Measurements from ENCODE around the gene NDST4.

Gene NDST4

DNA sequence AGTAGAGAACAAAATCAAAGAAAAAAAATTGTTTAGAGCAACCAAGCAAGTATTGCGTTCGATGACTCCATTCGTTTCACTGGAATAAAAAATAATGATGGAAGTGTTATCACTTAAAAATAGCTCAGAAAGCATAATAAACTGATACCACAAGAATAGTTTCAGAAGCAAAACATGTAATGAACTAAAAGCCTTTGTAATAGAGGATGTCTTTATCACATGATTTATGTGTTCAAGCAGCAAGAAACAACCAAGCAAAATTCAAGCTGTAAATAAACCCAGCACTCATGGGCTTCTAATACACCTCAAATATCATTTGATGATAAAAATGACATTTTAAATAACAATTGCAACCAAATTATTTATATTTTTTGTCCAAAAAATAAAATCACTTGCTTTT is 192.2 kb downstream of the NDST4 start:
- Histone ChIP-seq H3K27me3 (ENCODE audit: insufficient read depth, insufficient read length) (no peaks in the 10 kb centered on the region), H3K36me3 (ENCODE audit: insufficient read depth, insufficient read length, low read length) (no peaks in the 10 kb centered on the region), H3K9me3 (ENCODE audit: insufficient read depth, low read length) (no peaks in the 10 kb centered on the region), H3K4me1 (ENCODE audit: insufficient read depth, insufficient read length) (no peaks in the 10 kb centered on the region), H3K9ac (ENCODE audit: insufficient read length, low read depth) (no peak overlapping the region), H3K4me3 (ENCODE audit: insufficient read length, low read depth) (no peak overlapping the region)
- DNase-seq (ENCODE audit: low read depth, low spot score), result no peak
- TF ChIP-seq YY1 (IDR thresholded peaks at IDR 0.05; ENCODE audit: insufficient read depth, insufficient read length) (no peak), SUZ12 (IDR thresholded peaks at IDR 0.05; ENCODE audit: extremely low read depth, insufficient read depth, insufficient read length) (no peak), ZNF274 (IDR thresholded peaks at IDR 0.05; ENCODE audit: low read depth, low read length) (no peak)

DNA sequence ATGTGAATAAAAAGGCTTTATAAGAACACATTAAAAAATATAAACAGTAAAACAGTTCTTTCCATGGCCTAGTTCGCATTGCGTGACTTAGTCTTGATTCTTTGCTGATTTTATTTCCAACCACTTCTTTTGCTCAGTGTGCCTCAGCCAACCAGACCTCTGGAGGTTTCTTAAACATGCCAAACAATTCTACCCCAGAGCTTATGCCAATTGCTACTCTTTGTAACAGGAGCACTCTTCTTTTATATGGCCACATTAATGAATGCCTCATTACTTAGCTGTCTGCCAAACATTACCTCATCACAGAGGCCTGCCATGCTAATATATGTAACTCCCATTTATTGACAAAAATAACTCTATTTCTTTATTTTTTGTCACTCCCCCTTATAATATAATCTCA is 202.3 kb downstream of the NDST4 start:
- no peak for TF ChIP-seq YY1 (IDR thresholded peaks at IDR 0.05; ENCODE audit: insufficient read depth, insufficient read length)
- TF ChIP-seq ZNF274 (IDR thresholded peaks at IDR 0.05; ENCODE audit: low read depth, low read length), result no peak
- TF ChIP-seq SUZ12 (IDR thresholded peaks at IDR 0.05; ENCODE audit: extremely low read depth, insufficient read depth, insufficient read length), result no peak
- no peak overlapping the region for H3K4me3 ChIP-seq (ENCODE audit: insufficient read length, low read depth)
- no peaks in the 10 kb centered on the region for H3K27me3 ChIP-seq (ENCODE audit: insufficient read depth, insufficient read length)
- H3K36me3 ChIP-seq (ENCODE audit: insufficient read depth, insufficient read length, low read length), result no peaks in the 10 kb centered on the region
- no peaks in the 10 kb centered on the region for H3K4me1 ChIP-seq (ENCODE audit: insufficient read depth, insufficient read length)
- no peaks in the 10 kb centered on the region for H3K9me3 ChIP-seq (ENCODE audit: insufficient read depth, low read length)
- no peak for DNase-seq (ENCODE audit: low read depth, low spot score)
- H3K9ac ChIP-seq (ENCODE audit: insufficient read length, low read depth), result no peak overlapping the region

DNA sequence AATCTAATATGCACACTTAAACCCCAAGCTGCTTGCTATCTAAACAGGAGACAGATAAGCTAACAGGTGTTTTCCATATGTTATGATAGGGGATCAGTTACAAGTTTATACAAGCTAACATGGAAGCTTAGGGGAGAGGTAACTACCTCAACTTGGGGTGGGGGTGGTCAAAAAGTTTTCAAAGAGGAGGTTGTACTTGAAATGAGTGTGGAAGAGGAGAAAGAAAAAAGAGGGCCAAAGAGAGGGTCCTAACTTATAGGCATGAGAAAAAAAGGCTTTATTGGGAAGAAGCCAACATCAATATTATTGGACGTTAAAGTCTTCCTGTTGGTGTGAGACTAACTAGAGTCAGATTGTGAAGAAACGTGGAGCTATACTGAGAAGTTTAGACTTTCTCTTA is 205.9 kb downstream of the NDST4 start:
- TF ChIP-seq ZNF274 (IDR thresholded peaks at IDR 0.05; ENCODE audit: low read depth, low read length), result no peak
- TF ChIP-seq YY1 (IDR thresholded peaks at IDR 0.05; ENCODE audit: insufficient read depth, insufficient read length), result no peak
- TF ChIP-seq SUZ12 (IDR thresholded peaks at IDR 0.05; ENCODE audit: extremely low read depth, insufficient read depth, insufficient read length), result no peak
- no peaks in the 10 kb centered on the region for H3K9me3 ChIP-seq (ENCODE audit: insufficient read depth, low read length)
- DNase-seq (ENCODE audit: low read depth, low spot score), result no peak
- H3K4me1 ChIP-seq (ENCODE audit: insufficient read depth, insufficient read length), result no peaks in the 10 kb centered on the region
- no peaks in the 10 kb centered on the region for H3K36me3 ChIP-seq (ENCODE audit: insufficient read depth, insufficient read length, low read length)
- H3K4me3 ChIP-seq (ENCODE audit: insufficient read length, low read depth), result no peak overlapping the region
- H3K27me3 ChIP-seq (ENCODE audit: insufficient read depth, insufficient read length), result no peaks in the 10 kb centered on the region
- no peak overlapping the region for H3K9ac ChIP-seq (ENCODE audit: insufficient read length, low read depth)

DNA sequence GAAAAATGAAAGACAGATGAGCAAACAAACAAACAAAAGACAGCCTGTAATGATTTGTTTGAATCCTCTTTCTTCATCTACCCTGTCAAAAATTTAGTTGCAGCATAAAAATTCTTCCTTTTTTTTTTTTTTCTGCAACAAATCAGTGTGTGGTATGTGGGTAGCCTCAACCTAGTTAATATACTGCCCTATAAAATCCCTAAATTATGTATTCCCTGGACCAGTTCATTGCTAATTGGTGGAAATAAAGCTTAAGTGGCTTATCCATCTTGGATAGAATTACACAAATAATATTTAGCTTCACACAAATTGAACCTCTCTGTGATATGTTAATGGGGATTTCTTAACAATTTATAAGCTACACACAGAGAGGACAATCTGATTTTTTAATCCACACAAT is 208.4 kb downstream of the NDST4 start:
- no peak for DNase-seq (ENCODE audit: low read depth, low spot score)
- no peak for TF ChIP-seq YY1 (IDR thresholded peaks at IDR 0.05; ENCODE audit: insufficient read depth, insufficient read length)
- no peak for TF ChIP-seq ZNF274 (IDR thresholded peaks at IDR 0.05; ENCODE audit: low read depth, low read length)
- no peak overlapping the region for H3K4me3 ChIP-seq (ENCODE audit: insufficient read length, low read depth)
- no peak overlapping the region for H3K9ac ChIP-seq (ENCODE audit: insufficient read length, low read depth)
- no peaks in the 10 kb centered on the region for H3K9me3 ChIP-seq (ENCODE audit: insufficient read depth, low read length)
- no peaks in the 10 kb centered on the region for H3K4me1 ChIP-seq (ENCODE audit: insufficient read depth, insufficient read length)
- H3K36me3 ChIP-seq (ENCODE audit: insufficient read depth, insufficient read length, low read length), result no peaks in the 10 kb centered on the region
- no peaks in the 10 kb centered on the region for H3K27me3 ChIP-seq (ENCODE audit: insufficient read depth, insufficient read length)

GRCh38 chr4:114900934-114901333 is 212.5 kb downstream of the NDST4 start:
- no peak for DNase-seq (ENCODE audit: low read depth, low spot score)
- Histone ChIP-seq H3K4me1 (ENCODE audit: insufficient read depth, insufficient read length) (no peaks in the 10 kb centered on the region), H3K27me3 (ENCODE audit: insufficient read depth, insufficient read length) (no peaks in the 10 kb centered on the region), H3K9me3 (ENCODE audit: insufficient read depth, low read length) (no peaks in the 10 kb centered on the region), H3K36me3 (ENCODE audit: insufficient read depth, insufficient read length, low read length) (no peaks in the 10 kb centered on the region), H3K9ac (ENCODE audit: insufficient read length, low read depth) (no peak overlapping the region), H3K4me3 (ENCODE audit: insufficient read length, low read depth) (no peak overlapping the region)
- TF ChIP-seq ZNF274 (IDR thresholded peaks at IDR 0.05; ENCODE audit: low read depth, low read length) (no peak), YY1 (IDR thresholded peaks at IDR 0.05; ENCODE audit: insufficient read depth, insufficient read length) (no peak), SUZ12 (IDR thresholded peaks at IDR 0.05; ENCODE audit: extremely low read depth, insufficient read depth, insufficient read length) (no peak)

DNA sequence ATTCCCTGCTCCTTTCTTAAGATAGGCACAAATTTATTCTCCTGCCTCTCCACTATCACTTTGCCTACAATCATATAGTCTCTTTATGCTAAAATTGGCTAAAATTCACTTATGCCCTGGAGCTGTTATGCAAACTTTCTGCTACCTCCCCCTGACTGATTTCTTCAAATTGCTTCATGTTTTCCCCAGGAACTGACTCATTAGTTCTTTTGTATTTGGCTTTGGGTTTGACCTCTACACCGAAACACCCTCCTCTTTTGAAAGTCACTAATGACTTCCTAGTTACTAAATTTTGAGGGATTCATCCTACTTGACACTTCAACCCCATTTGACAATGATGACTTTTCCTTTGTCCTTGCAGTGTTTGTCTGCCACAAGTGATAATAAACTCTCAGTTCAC is 222.6 kb downstream of the NDST4 start:
- Histone ChIP-seq H3K9me3 (ENCODE audit: insufficient read depth, low read length) (no peaks in the 10 kb centered on the region), H3K36me3 (ENCODE audit: insufficient read depth, insufficient read length, low read length) (no peaks in the 10 kb centered on the region), H3K4me1 (ENCODE audit: insufficient read depth, insufficient read length) (no peaks in the 10 kb centered on the region), H3K27me3 (ENCODE audit: insufficient read depth, insufficient read length) (no peaks in the 10 kb centered on the region), H3K4me3 (ENCODE audit: insufficient read length, low read depth) (no peak overlapping the region), H3K9ac (ENCODE audit: insufficient read length, low read depth) (no peak overlapping the region)
- TF ChIP-seq ZNF274 (IDR thresholded peaks at IDR 0.05; ENCODE audit: low read depth, low read length), result no peak
- no peak for TF ChIP-seq YY1 (IDR thresholded peaks at IDR 0.05; ENCODE audit: insufficient read depth, insufficient read length)
- TF ChIP-seq SUZ12 (IDR thresholded peaks at IDR 0.05; ENCODE audit: extremely low read depth, insufficient read depth, insufficient read length), result no peak
- no peak for DNase-seq (ENCODE audit: low read depth, low spot score)

- Histone ChIP-seq H3K4me1 (ENCODE audit: insufficient read depth, insufficient read length) (no peaks in the 10 kb centered on the region), H3K4me3 (ENCODE audit: insufficient read length, low read depth) (no peak overlapping the region), H3K9ac (ENCODE audit: insufficient read length, low read depth) (no peak overlapping the region), H3K9me3 (ENCODE audit: insufficient read depth, low read length) (no peaks in the 10 kb centered on the region), H3K27me3 (ENCODE audit: insufficient read depth, insufficient read length) (no peaks in the 10 kb centered on the region), H3K36me3 (ENCODE audit: insufficient read depth, insufficient read length, low read length) (no peaks in the 10 kb centered on the region)
- TF ChIP-seq YY1 (IDR thresholded peaks at IDR 0.05; ENCODE audit: insufficient read depth, insufficient read length) (no peak), SUZ12 (IDR thresholded peaks at IDR 0.05; ENCODE audit: extremely low read depth, insufficient read depth, insufficient read length) (no peak), ZNF274 (IDR thresholded peaks at IDR 0.05; ENCODE audit: low read depth, low read length) (no peak)
- no peak for DNase-seq (ENCODE audit: low read depth, low spot score)
Measured at GRCh38 chr4:114886761-114887160, 226.7 kb downstream of the NDST4 start.

GRCh38 chr4:114883641-114884040 is 229.8 kb downstream of the NDST4 start:
- Histone ChIP-seq H3K4me1 (ENCODE audit: insufficient read depth, insufficient read length) (no peaks in the 10 kb centered on the region), H3K4me3 (ENCODE audit: insufficient read length, low read depth) (no peak overlapping the region), H3K27me3 (ENCODE audit: insufficient read depth, insufficient read length) (no peaks in the 10 kb centered on the region), H3K36me3 (ENCODE audit: insufficient read depth, insufficient read length, low read length) (no peaks in the 10 kb centered on the region), H3K9ac (ENCODE audit: insufficient read length, low read depth) (no peak overlapping the region), H3K9me3 (ENCODE audit: insufficient read depth, low read length) (no peaks in the 10 kb centered on the region)
- DNase-seq (ENCODE audit: low read depth, low spot score), result no peak
- TF ChIP-seq ZNF274 (IDR thresholded peaks at IDR 0.05; ENCODE audit: low read depth, low read length) (no peak), SUZ12 (IDR thresholded peaks at IDR 0.05; ENCODE audit: extremely low read depth, insufficient read depth, insufficient read length) (no peak), YY1 (IDR thresholded peaks at IDR 0.05; ENCODE audit: insufficient read depth, insufficient read length) (no peak)
